AG09309 (cell line): ENCODE data around the gene TMEM158.

Source experiments
- DNase-seq: peaks from one replicate; pipeline ENCODE4 v3.0.0-alpha.2; 2010; ENCODE audit warnings: low read depth
- H3K4me3 ChIP-seq: 2 replicates; pipeline ENCODE4 v1.5.1; 2011; ENCODE audit warnings: mild to moderate bottlenecking, low read depth, low read length, moderate library complexity; ENCODE audit not compliant: control insufficient read depth
- CTCF ChIP-seq: IDR thresholded peaks from 2 replicates; pipeline ENCODE4 v1.5.1; 2011; ENCODE audit warnings: mild to moderate bottlenecking, low read depth, low read length, inconsistent platforms; ENCODE audit not compliant: insufficient read depth, control insufficient read depth; ENCODE audit errors: missing control alignments

Gene TMEM158

GRCh38 chr3:45236964-45237363 is 10.9 kb upstream of the TMEM158 start:
- no peak overlapping the region for H3K4me3 ChIP-seq
- no peak for DNase-seq
- no peak for TF ChIP-seq CTCF

GRCh38 chr3:45235409-45235808 is 9.3 kb upstream of the TMEM158 start:
- no peak for TF ChIP-seq CTCF
- no peak for DNase-seq

GRCh38 chr3:45234250-45234649 is 8.2 kb upstream of the TMEM158 start:
- DNase-seq: no peak
- TF ChIP-seq CTCF: no peak
- no peak overlapping the region for H3K4me3 ChIP-seq

More at GRCh38 chr3:45235409-45235808, 9.3 kb upstream of the TMEM158 start:
- H3K4me3 ChIP-seq: no peak overlapping the region

- no peak overlapping the region for H3K4me3 ChIP-seq
- DNase-seq: no peak
- no peak for TF ChIP-seq CTCF
Measured at GRCh38 chr3:45232521-45232920, 6.4 kb upstream of the TMEM158 start.

GRCh38 chr3:45227946-45228345 is 1.9 kb upstream of the TMEM158 start:
- no peak for DNase-seq
- H3K4me3 ChIP-seq: no peak overlapping the region
- TF ChIP-seq CTCF: no peak

GRCh38 chr3:45227071-45227820 is 1.2 kb upstream of the TMEM158 start:
- DNase-seq: no peak
- no peak for TF ChIP-seq CTCF
- H3K4me3 ChIP-seq: no peak overlapping the region
